NCI-H345 treated with DMSO at 0.1 percent for 48 hours (cell line): ENCODE data around the gene DSN1.

Source experiments
- DNase-seq: peaks from one replicate; lab custom pipeline; 2025; ENCODE audit not compliant: unreplicated experiment; lab: John Stamatoyannopoulos, UW

The DSN1 gene

DNA sequence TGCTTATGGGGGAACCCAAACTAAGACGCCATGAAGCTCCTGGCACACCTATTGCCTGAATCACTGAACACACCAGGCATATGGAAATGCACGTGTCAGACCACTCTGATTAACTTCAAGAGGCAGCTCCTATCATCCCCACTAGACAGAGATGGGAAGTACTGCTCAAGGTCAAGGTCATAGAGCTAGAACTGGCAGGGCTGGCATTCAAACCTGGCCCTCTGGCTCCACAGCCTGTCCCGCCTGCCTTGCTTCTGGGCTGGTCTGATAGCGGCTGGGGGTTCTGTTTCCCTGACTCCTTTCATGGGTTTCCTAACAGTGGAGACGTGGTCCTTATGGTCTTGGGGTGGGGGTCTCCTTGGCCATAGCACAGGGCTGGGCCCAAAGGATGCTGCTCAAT lies 22.6 kb upstream of the DSN1 start:
- DNase-seq, result no peak

DNA sequence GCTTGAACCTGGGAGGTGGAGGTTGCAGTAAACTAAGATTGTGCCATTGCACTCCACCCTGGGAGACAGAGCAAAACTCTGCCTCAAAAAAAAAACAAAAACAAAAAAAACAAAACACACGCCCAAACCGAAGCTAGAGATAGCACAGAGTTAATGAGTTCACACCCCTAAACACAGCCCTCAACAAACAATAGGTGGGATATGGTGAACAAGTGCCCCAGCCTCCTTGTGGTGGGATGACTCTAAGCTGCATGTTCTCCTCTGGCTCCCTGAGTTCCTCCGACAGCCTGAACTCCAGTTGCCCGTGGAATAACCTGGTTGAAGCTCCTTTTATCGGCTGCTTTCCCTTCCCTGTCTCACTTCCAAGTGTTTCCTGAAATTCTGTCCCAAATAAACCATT lies 22.1 kb upstream of the DSN1 start:
- DNase-seq, result no peak

DNA sequence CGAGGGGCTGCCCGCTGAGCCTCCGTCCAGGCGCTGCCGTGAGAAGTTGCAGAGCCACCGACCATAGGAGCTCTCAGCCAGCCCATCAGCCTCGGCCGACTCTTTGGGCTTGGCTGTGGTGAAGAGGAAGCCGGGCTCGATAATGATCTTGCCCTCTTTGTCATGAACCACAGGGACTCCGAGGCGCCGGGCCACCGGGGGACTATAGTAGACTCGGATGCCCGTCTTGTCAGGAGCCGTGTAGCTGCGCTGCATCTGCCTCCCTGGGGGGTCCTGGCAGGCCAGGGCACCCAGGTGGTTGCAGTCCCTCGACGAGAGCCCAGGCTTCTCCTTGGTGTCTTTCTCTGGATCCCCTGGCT lies 20.5 kb upstream of the DSN1 start:
- DNase-seq, result no peak

DNA sequence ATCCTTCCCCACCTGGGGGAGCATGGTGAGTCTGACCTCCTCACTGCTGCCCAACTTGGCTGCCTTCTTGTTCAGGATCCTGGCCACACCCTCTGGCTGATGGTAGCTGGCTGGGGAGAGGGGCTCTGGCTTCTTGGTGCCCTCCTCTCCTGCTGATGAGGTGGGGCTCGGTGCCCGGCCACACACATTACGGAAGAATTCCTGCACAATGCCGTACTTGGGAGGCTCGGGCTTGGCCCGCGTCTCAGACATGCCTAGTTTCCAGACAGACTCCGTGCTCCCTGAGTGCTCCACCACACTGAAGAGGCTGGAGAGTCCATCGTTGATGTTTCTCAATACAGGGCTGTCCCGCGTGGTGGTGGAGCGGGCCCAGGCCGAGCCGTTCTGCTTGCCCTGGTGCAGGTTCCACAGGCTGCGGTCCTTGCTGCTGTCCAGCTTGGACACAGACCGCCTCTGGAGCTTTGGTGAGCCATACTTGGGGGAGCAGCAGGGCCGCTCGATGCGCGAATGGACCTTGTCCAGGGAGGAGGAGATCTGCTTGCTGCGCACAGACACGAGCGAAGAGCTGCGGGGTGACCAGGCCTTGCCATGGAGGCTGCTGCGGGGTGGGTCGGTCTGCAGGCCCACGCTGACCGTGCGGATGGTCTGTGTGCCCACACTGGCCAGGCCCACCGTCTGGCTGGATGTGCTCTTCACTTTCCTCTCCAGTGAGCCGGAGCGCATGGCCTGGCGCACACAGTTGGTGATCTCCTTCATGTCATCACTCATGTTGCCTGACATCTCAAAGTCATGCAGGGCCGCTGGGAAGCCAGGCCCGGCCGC lies 19.9 kb upstream of the DSN1 start:
- no peak for DNase-seq

DNA sequence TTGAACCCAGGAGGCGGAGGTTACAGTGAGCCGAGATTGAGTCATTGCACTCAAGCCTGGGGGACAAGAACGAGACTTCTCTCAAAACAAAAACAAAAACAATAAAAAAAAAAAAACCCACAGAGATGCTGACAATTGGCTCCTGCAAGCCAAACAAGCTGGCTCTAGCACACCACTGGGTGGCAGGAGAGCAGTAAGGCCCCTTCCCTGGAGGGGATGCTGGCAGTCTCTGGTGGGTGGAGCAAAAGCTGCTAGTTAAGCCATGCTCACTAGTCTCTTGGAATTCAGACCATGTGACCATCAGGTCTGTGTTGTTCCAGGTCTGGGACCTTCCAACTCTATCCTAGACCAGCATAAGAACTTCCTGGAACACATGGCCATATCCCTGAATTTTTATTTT lies 18.9 kb upstream of the DSN1 start:
- no peak for DNase-seq

DNA sequence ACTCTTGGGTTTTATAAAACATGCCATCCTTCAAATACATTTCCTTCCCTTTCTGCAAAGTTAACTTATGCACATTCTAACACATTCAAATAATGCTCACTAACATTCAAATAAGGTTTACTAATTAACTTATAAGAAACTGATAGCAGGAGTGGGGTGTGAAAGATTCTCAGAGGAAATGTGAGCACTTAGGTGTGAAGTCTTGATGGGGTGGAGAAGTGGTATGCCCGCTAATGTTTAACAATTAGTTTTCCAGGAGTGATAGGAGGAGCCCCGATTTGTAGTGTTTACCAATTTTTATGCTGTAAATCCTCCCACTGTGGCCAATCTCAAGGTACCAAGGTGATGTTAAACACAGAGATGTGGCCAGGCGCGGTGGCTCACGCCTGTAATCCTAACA lies 18.3 kb upstream of the DSN1 start:
- no peak for DNase-seq

DNA sequence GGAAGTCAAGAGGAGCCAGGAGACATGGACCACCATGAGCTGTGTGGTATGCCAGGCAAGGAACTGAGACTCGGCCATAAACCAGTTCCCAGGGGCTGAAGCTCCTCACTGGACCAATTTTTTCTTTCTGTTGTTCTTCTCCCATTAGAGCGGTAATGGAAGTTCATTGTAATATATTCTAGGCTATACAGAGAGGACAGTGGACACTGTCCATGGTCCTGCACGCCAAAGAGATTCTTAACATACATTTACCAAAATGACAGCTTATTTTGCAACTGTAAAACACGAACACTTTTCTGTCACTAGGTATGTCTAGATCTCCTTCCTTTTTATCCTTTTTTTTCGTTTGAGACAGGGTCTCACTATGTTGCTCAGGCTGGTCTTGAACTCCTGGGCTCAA lies 13.1 kb upstream of the DSN1 start:
- DNase-seq, result no peak

DNA sequence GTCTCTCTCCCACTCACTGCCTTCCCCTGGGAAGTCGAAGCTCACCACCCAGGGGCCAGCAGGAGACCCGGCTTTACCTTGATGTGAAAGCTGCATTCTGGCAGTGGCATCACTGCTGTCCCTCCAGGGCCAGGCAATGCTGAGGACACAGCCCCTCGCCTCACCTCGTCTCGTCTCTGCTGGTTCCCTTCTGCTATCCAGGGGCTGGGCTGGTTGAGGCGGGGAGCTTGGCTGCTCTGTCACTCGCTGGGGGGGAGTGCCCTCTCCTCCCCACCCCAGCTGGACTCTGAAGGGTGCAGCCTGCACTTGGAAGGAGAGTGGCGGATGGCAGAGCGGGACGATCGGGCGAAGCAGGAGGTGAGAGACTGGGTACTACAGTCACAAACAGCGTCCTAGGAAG lies 12.7 kb upstream of the DSN1 start:
- DNase-seq, result no peak

DNA sequence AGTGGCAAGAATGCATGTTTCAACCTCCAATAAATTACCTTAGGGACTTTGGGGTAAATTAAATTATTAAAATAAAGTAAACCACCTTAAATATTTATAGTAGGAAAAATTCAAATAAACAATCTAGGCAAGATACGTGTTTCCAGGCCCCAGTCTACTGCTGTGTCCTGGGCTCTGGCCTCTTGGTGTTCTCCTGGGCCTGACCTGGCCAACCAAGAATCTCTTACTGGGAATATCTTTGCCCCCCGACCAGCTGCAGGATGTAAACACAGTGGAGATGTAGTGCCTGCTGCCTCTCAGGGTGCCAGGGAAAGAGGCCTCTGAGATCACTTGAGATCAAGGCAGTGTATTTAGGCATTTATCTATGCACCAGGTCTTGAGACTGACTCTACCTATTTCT lies 11.7 kb upstream of the DSN1 start:
- DNase-seq, result no peak

DNA sequence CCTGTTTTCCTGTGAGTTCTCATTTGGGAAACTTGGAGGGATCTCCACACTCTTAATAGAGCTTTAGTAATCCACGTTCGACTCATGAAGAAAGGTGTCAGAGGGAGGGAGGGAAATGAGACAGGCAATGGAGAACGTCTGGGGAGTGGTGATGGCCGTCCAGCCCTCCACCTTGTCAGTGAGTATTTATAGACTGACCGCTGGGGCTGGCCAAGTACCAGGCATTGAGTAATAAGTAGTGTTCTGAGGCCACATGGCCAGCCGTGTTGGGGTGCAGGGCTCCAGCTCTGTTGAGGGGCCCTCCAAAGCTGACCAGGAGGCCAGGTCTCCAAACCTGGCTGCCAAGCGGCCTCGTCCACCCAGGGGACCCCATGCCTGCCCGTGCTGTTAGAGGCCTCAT lies 11.3 kb upstream of the DSN1 start:
- no peak for DNase-seq

DNA sequence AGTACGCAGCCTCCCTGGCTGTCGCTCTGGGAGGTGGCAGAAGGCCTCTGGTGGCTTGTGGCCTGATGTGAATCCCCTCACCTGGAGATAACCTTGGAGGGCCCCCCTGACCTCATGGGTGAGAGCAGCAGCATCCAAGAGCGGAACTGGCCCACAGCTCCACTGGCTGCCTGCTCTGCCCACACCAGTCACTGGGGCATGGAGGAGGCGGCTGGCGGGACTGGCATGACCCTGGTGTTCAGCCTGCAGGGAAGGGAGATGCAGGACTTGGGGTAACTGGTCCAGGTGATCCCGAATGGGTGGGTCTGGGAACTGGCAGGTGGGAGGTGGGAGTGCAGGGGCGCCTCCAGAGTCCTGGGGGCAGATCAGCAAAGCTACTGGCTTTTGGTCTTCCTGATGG lies 10.6 kb upstream of the DSN1 start:
- no peak for DNase-seq

DNA sequence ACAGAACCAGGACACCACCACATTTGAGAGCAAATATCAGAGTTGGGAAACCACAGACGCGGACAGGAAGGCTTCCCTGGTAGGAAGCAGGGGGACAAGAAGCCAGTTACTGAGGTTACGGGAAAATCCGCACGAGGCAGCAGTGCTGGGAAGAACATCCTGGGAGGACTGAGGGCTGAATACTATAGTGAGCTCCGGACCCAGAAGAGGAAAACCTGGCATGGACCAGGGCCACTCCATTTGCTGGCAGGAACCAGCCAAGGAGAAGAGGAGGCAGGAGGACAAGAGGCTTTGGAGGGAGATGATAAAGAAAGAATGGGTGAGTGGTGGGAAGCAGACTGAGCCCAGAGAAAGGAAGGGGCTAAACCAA lies 6.1 kb upstream of the DSN1 start:
- no peak for DNase-seq

DNA sequence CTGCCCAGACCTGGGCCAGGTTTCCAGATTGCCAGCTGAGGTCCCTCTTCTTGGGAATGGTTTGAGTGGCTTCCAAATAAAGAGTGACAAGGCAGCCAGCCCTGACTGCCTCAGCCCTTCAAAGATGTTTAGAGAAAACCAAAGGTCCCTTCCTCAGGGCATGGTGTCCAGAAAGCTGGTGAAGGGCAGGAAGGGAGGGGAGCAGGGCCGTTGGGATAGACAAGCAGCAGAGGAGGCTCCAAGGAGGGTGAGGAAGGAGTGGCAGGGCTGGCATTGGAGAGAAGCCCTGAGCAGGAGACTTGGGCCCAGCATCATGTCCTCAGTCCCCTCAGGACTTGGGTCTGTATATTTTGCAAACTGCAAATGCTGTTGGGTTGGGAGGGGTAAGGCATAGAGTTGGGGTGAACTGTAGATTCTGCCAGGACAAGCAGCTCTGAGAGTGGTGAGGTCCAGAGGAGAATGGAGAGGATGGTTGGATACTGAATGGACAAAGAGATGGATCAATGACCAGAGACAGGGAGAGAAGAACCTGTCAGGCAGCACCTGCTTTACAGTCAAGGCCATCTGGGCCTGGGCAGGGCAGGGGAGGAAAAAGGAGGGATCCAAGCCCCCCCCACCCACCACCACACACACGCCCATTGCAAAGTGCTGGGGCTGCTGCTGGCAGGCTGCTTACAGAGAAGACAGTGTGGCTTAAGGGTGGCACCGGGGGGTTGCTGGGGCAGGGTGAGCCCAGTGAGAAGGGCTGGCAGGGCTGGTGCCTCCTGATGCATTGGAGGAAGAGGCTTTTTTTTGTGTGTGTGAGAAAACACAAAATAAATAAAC lies 5.5 kb upstream of the DSN1 start:
- DNase-seq, result no peak

DNA sequence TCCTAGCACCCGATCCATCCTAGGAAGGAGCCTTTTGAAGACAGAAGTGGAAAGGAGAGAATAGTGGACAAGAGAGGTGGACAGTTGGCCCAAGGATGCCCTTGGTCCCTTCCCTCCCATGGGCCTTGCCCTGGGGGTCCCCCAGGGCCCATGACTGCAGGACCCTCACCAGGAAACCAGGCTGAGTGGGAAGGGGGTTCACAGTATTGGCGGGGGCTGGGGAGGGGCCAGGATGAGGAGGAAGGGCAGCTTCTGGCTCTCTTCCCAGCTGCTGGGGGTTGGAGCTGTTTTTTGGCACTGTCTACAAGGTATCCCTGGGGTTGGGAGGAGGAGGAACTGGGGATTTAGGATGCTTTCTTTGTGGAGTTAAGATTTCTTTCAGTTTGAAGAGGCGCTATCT lies 4.0 kb upstream of the DSN1 start:
- no peak for DNase-seq

DNA sequence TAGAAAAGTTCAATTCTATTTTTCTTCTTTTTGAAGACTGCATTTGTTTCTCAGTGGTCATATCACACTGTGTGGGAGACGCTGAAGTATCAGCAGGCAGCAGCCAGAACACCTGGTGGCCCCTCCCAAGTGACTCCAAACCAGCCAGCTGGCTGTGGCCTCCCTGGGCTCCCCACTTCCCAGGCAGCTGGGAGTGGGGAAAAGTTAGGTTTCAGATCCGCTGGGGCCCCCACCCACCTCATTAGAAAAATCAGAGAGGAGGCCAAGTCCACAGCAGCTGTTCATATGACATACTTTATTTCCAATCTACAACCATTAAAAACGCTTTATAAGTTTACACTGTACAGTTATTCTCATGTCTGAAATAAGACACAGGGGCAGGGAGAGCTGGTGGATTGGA lies 3.6 kb upstream of the DSN1 start:
- no peak for DNase-seq

DNA sequence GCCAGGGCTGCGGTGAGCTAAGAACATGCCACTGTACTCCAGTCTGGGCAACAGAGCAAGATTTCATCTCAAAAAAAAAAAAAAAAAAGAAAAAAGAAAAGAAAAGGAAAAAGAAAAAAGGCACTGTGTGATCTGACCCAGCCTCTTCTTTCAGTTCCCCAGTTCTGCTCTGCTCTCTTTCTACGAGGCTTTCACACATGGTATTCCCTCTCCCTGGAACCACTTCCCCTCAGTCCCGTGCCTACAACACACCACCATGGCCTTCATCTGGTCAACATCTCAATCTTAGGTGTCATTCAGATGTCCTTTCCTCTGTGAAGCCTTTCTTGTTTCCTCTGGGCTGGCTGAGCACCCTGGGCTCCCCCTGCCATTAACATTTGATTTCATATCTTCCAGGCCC lies 2.3 kb upstream of the DSN1 start:
- DNase-seq, result no peak

DNA sequence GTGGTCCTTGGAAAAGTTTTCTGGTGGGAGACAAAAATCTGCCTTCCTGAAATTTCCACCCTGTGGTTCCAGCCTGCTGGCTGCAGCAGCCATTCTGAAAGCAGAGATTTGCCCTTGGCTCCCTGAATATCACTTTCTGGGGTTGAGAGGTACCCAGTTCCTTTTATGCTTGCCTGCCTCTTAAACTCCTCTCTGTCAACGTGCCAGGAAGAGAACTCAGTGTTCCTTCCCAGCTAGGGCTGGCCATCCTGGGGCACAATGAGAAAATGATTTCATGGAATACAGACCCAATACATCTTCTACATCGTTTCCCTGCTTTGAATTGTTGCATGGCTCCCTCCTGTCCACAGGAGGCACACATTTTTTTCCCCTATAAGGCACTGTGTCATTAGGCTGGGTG lies 1.6 kb upstream of the DSN1 start:
- no peak for DNase-seq

DNA sequence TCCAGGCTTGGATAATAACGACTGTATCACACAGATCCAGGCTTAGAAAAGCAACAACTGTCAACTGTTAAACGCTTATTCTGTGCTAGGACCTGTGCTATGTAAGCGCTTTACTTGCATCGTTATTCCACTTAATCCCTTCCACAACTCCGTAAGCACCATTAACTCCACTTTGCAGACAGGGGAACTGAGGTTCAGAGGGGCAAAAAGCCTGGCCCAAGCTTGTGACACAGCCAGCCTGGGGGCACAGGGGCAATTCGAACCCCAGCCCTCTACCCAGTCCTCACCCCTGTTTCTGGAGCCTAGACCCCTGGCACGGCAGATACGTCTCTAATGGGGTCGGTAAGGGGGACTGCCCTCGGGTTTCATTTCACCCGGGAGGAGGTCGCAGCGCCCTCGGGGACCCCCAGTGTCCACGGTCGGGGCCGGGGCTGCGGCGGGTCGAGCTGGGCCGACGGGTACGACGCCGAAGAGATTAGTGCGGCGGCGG lies 411 bp downstream of the DSN1 start:
- no peak for DNase-seq

DNA sequence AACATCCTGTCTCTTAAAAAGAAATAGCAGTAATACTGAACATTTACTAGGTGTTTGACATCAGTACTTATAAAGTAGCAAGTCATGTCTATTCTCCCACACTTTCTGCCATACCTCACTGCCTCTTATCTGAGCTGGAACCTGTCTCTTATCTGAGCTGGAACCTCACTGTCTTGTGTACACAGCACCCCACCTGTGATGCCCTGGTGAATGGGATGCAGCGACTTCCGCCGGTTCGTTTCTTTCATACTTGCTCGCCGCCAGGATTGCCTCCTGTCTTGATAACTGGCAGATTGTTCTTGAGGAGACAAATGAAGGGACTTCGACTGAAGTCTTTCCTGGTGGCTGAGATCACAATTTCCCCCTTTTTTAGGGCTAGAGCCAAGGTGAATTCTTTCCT lies 2.9 kb downstream of the DSN1 start:
- no peak for DNase-seq

DNA sequence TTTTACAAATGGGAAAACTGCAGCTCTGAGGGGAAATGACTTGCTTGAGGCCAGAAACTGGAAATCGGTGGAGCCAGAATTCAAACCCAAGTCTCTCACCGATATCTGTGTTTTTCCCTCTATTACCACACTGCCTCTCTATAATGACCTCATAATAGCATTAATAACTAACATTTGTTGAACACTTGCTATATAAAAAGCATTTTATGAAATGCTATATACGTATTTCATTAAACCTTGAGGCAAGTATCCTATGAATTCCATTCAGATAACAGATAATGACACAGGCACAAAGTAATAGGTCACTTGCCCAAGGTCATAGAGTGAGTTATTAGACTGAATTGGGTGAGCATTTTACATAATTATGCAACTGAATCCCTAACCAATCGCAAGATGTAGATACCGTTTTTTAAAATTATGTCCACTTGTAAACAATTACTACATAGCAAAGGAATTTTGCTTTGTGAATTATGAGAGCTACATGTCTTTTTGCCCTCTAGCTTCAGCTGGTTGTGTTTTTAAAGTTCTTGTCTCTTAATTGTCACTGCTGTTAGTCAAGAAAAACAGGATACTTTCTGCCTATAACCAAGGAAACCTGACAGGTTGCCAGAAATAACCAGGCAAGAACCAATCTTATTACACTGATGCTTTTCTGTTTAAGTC lies 4.7 kb downstream of the DSN1 start:
- no peak for DNase-seq

DNA sequence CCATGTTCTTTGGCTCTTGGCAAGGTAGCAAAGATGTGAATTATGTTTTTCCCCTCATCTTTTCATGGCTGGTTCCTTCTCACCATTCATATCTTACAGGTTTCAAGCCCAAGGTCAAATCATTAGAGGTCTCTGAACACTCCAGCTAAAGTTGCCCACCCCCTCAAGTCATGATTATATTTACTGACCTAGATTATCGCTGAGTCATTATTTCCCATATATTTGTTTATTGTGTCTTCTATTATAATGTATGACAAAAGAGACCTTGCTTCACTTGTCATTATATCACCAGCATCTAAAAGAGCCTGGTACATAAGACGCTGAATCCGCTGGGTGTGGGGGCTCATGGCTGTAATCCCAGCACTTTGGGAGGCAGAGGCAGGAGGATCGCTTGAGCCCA lies 12.4 kb downstream of the DSN1 start:
- DNase-seq, result no peak

DNA sequence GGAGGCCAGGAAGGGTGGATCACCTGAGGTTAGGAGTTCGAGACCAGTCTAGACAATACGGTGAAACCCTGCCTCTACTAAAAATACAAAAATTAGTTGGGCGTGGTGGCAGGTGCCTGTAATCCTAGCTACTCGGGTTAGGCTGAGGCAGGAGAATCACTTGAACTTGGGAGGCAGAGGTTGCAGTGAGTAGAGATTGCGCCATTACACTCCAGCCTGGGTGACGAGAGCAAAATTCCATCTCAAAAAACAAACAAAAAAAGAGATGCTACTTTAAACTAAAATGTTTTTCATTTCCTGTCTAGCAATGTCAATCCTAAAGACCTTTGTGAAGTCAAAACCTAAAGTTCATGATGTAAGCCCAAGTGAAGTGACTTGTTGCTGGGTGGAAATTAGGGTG lies 12.9 kb downstream of the DSN1 start:
- DNase-seq, result no peak
